GM12873 (cell line): Measurements from ENCODE around the gene JPT2.

ENCODE experiments used
- CTCF ChIP-seq: IDR thresholded peaks from 2 replicates; pipeline ENCODE4 v1.5.1; 2012; ENCODE audit warnings: low read depth, mild to moderate bottlenecking, moderate library complexity, low read length, control low read depth; ENCODE audit not compliant: insufficient read depth; ENCODE audit errors: missing control alignments

The JPT2 gene

GRCh38 chr16:1667916-1668315 lies 10.2 kb upstream of the JPT2 start:
- no peak for TF ChIP-seq CTCF

- no peak for TF ChIP-seq CTCF
Measured at GRCh38 chr16:1668612-1669319, 9.3 kb upstream of the JPT2 start.

- TF ChIP-seq CTCF, result no peak
Measured at GRCh38 chr16:1669698-1670097, 8.4 kb upstream of the JPT2 start.

GRCh38 chr16:1670371-1670770 lies 7.7 kb upstream of the JPT2 start:
- no peak for TF ChIP-seq CTCF

GRCh38 chr16:1670866-1671265 lies 7.2 kb upstream of the JPT2 start:
- no peak for TF ChIP-seq CTCF

GRCh38 chr16:1673424-1674151 lies 4.5 kb upstream of the JPT2 start:
- no peak for TF ChIP-seq CTCF

GRCh38 chr16:1674306-1674705 lies 3.8 kb upstream of the JPT2 start:
- no peak for TF ChIP-seq CTCF
